WERI-Rb-1 (cell line): ENCODE data around the gene ABR.

ENCODE experiments used
- DNase-seq: peaks from one replicate; pipeline ENCODE4 v3.0.0-alpha.2; 2020
- H3K27ac ChIP-seq: fragments of 250-450 bp; sonication (Bioruptor Pico); 2 replicates; pipeline ENCODE4 v1.5.1; 2020; ENCODE audit warnings: mild to moderate bottlenecking, moderate library complexity
- H3K27me3 ChIP-seq: fragments of 250-450 bp; sonication (Bioruptor Pico); 2 replicates; pipeline ENCODE4 v1.5.1; 2021; ENCODE audit warnings: mild to moderate bottlenecking, low read depth, moderate library complexity; ENCODE audit not compliant: insufficient read depth, severe bottlenecking
- H3K36me3 ChIP-seq: fragments of 250-450 bp; sonication (Bioruptor Pico); 2 replicates; pipeline ENCODE4 v1.5.1; 2020; ENCODE audit warnings: mild to moderate bottlenecking, moderate library complexity
- H3K4me3 ChIP-seq: 2 replicates; pipeline ENCODE4 v1.5.1; 2011; ENCODE audit warnings: low read depth, mild to moderate bottlenecking, control low read depth, low read length
- H3K9me3 ChIP-seq: fragments of 250-450 bp; sonication (Bioruptor Pico); 2 replicates; pipeline ENCODE4 v1.5.1; 2021; ENCODE audit warnings: mild to moderate bottlenecking, moderate library complexity; ENCODE audit not compliant: severe bottlenecking
- CTCF ChIP-seq: IDR thresholded peaks from 2 replicates; pipeline ENCODE4 v1.5.1; 2011; ENCODE audit warnings: low read depth, mild to moderate bottlenecking, control low read depth, inconsistent platforms, low read length

ABR gene

GRCh38 chr17:1012823-1013728 lies 166.7 kb downstream of the ABR start:
- H3K27me3 ChIP-seq, result no peaks in the 10 kb centered on the region
- no peak for TF ChIP-seq CTCF
- no peak overlapping the region for H3K27ac ChIP-seq
- no peaks in the 10 kb centered on the region for H3K9me3 ChIP-seq
- H3K36me3 ChIP-seq, result peaks cover 21% of the 10 kb centered on the region
- DNase-seq, result no peak
- H3K4me3 ChIP-seq, result no peak overlapping the region

GRCh38 chr17:1011760-1012735 lies 167.7 kb downstream of the ABR start:
- TF ChIP-seq CTCF, result no peak
- Histone ChIP-seq H3K27ac (no peak overlapping the region), H3K4me3 (no peak overlapping the region), H3K36me3 (peaks cover 30% of the 10 kb centered on the region), H3K9me3 (no peaks in the 10 kb centered on the region), H3K27me3 (no peaks in the 10 kb centered on the region)
- DNase-seq, result no peak

GRCh38 chr17:1011138-1011537 lies 168.6 kb downstream of the ABR start:
- Histone ChIP-seq H3K4me3 (no peak overlapping the region), H3K27me3 (no peaks in the 10 kb centered on the region), H3K27ac (no peak overlapping the region), H3K9me3 (no peaks in the 10 kb centered on the region), H3K36me3 (peaks cover 34% of the 10 kb centered on the region)
- no peak for TF ChIP-seq CTCF
- DNase-seq, result no peak

GRCh38 chr17:1010586-1010985 lies 169.2 kb downstream of the ABR start:
- Histone ChIP-seq H3K27me3 (no peaks in the 10 kb centered on the region), H3K9me3 (no peaks in the 10 kb centered on the region), H3K4me3 (no peak overlapping the region), H3K27ac (no peak overlapping the region), H3K36me3 (peaks cover 40% of the 10 kb centered on the region)
- DNase-seq, result no peak
- no peak for TF ChIP-seq CTCF

GRCh38 chr17:1010086-1010450 lies 169.7 kb downstream of the ABR start:
- no peak for DNase-seq
- Histone ChIP-seq H3K36me3 (peaks cover 45% of the 10 kb centered on the region), H3K27ac (no peak overlapping the region), H3K4me3 (no peak overlapping the region), H3K27me3 (no peaks in the 10 kb centered on the region), H3K9me3 (no peaks in the 10 kb centered on the region)
- no peak for TF ChIP-seq CTCF
